OCI-LY1 (cell line): ENCODE measurements around the gene CSRNP2.

Experiments used
- EZH2 ChIP-seq: fragments of 200-600 bp; sonication (generic), shearing (Covaris generic); IDR thresholded peaks from 2 replicates; pipeline ENCODE4 v1.8.0; 2017; ENCODE audit warnings: borderline replicate concordance, mixed run types, mild to moderate bottlenecking, antibody characterized with exemption, low read length, moderate library complexity, mixed read lengths
- TF ChIP-seq, protein P1 (sequence below): fragments of 200-600 bp; sonication (generic), shearing (Covaris generic); IDR thresholded peaks from 2 replicates; pipeline ENCODE4 v1.5.1; 2017; ENCODE audit warnings: mild to moderate bottlenecking, antibody characterized with exemption, low read length, moderate library complexity, mixed read lengths

DNA sequence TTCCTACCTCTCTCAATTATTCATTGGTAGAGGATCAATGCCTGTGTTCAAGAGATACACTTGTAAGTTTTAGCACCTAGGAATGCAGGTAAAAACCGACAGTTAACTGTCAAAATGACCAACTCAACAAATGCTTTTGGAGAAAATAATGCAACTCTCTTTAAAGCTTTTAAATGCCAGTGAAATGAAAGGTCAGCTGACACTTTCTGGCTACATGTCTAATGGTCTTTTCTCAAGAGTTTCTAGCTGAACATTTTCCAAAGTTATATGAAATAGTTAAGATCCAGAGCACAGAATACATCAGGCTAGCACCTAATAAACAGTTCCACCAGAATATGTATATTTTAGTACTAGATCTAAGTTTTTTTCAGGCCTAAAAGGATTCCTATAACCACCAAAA, 2.0 kb downstream of the CSRNP2 start:
- no peak for TF ChIP-seq EZH2
- TF ChIP-seq, protein P1, sequence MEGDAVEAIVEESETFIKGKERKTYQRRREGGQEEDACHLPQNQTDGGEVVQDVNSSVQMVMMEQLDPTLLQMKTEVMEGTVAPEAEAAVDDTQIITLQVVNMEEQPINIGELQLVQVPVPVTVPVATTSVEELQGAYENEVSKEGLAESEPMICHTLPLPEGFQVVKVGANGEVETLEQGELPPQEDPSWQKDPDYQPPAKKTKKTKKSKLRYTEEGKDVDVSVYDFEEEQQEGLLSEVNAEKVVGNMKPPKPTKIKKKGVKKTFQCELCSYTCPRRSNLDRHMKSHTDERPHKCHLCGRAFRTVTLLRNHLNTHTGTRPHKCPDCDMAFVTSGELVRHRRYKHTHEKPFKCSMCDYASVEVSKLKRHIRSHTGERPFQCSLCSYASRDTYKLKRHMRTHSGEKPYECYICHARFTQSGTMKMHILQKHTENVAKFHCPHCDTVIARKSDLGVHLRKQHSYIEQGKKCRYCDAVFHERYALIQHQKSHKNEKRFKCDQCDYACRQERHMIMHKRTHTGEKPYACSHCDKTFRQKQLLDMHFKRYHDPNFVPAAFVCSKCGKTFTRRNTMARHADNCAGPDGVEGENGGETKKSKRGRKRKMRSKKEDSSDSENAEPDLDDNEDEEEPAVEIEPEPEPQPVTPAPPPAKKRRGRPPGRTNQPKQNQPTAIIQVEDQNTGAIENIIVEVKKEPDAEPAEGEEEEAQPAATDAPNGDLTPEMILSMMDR, result no peak
